Right ventricle myocardium superior (tissue), 1 donor: ENCODE data around the gene DMWD. TPM values are rescaled to one million over a fixed set of nuclear protein-coding genes. Genes with fewer than 3 reads are reported as not detected.

Experiments used
- ATAC-seq: fragments of 200-7000 bp; cut with Tn5 transposase; one replicate; pipeline ENCODE4 v1.9.1; 2020; ENCODE audit warnings: mild to moderate bottlenecking; ENCODE audit not compliant: poor library complexity
- DNase-seq: peaks from one replicate; pipeline ENCODE4 v3.0.0-alpha.2; 2020
- intact Hi-C: fragments of 100-400 bp; cut with DNase I; formaldehyde crosslinking; loops from one replicate; pipeline ENCODE4 v1.11.2; 2022
- total RNA-seq: library from RNA; stranded (reverse); fragmentation: NEBNext Ultra II Directional; extraction: Animal tissue kit (Norgen Biotek cat#: 25700); gene quantifications from one replicate; pipeline ENCODE4 v1.2.1, GENCODE V29; 2021
- donor health status: DM: no; HTN: yes; CAD: no; lungs with severe emphysema.

The DMWD gene
- total RNA-seq, 1 donor from 2014 or later, result 57.2 TPM

- ATAC-seq (no peak), DNase-seq (no peak)
- intact Hi-C loops, result no loop called here
Measured at GRCh38 chr19:45791744-45792469, 738 bp downstream of the DMWD start.

DNA sequence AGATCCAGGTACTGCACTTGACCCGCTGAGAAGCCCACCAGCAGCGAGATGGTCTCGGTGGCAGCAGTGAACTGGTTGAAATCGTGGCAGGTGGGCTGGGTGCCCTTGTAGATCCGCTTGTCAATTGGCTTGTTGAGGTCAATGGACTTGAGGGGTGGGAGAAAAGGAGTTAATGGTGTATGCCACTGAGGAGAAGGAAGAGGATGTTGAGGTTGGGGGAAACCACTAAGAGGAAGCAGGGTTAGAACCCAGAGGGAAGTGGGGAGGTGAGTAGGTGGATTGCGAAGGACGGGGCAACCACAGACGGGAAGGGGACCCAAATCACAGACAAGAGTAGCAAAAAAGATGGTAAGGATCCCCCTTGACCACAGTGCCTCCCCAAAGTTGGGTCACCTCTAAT, 1.7 kb downstream of the DMWD start:
- DNase-seq (peak; percentile 41), ATAC-seq (no peak)
- intact Hi-C loops, result no loop called here

GRCh38 chr19:45789035-45789786, 3.4 kb downstream of the DMWD start:
- DNase-seq (peak; percentile 44), ATAC-seq (peak; percentile 11)
- intact Hi-C loops, result no loop called here

DNA sequence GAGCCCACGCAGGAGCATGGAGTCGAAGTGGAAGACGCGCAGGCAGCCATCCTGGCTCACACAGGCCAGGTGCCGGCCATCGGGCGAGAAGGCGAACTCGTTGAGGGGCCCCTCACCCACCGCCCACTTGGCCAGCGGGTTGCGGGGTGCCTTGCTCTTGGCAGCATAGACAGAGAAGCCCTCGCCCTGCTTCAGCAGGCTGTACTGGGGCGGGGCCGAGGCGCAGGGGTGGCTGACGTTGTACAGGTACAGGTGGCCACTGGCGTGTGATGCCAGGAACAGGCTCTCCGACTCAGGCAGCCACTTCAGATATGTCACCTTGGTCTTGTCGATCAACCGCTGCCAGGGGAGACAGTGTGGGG, 6.1 kb downstream of the DMWD start:
- ATAC-seq (no peak), DNase-seq (no peak)
- intact Hi-C loops, result no loop called here

GRCh38 chr19:45785781-45786532, 6.7 kb downstream of the DMWD start:
- intact Hi-C loops, result no loop called here
- peak; percentile 40 for DNase-seq
- ATAC-seq, result no peak

- intact Hi-C loops, result no loop called here
- ATAC-seq, result no peak
- no peak for DNase-seq
Measured at GRCh38 chr19:45785097-45785496, 7.5 kb downstream of the DMWD start.

- intact Hi-C loops, result no loop called here
- DNase-seq (no peak), ATAC-seq (no peak)
Measured at GRCh38 chr19:45784096-45784495, 8.5 kb downstream of the DMWD start.

GRCh38 chr19:45782820-45783785, 9.5 kb downstream of the DMWD start:
- ATAC-seq (peak; percentile 74), DNase-seq (peak; percentile 89)
- intact Hi-C loops, result no loop called here

DNA sequence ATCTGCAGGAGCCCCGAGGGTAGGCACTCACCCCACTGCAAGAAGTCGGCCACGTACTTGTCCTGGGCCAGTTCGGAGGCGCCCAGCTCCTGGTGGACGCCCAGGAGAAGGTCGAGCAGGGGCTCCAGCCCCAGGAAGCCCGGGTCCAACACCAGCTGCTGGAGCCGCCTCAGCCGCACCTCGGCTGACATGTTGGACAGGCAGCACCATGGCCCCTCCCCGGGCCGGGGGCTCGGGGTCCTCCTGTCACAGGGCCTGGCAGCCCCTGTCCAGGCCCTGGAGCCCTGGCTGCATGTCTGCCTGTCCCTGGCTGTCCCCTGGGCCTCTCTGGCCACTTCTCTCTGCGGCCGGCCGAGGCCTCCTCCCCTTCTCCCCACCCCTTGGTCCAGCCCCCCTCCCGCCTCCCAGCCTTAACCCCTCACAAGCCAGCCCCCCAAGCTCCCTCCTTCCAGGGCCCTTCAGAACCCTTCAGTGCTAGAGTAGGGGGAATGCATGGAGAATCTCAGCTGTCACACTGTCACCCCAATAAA, 10.4 kb downstream of the DMWD start, which contains the start of gene DMPK:
TSS of gene DMPK (minus strand) at position 329 of the 530 bp plus-strand sequence. CDS start at position 191, 138 bp downstream.
- DNase-seq (peak; percentile 77), ATAC-seq (peak; percentile 72)
- intact Hi-C loops, result no loop called here

GRCh38 chr19:45781214-45782161, 11.2 kb downstream of the DMWD start:
- intact Hi-C loops, result no loop called here
- DNase-seq (no peak), ATAC-seq (peak; percentile 1)

GRCh38 chr19:45780448-45781213, 12.0 kb downstream of the DMWD start:
- ATAC-seq, result no peak
- no peak for DNase-seq
- intact Hi-C loops, result no loop called here

DNA sequence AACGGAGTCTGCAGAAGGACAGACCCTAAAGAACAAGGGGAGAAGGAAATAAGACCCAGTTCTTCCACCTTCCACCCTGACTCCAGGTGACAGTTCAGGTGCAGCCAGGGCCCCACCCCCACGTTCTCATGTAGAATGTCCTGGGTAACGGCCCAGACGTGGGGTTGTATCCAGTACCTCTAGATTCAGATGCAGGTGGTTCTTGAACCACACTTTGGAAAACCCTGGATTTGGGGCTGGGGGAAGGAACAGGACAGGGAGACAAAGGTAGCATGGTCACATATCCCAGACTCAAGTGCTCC, 12.5 kb downstream of the DMWD start:
- no peak for ATAC-seq
- intact Hi-C loops, result no loop called here
- no peak for DNase-seq

- peak; percentile 49 for ATAC-seq
- intact Hi-C loops, result no loop called here
Measured at GRCh38 chr19:45779231-45780145, 13.2 kb downstream of the DMWD start.

DNA sequence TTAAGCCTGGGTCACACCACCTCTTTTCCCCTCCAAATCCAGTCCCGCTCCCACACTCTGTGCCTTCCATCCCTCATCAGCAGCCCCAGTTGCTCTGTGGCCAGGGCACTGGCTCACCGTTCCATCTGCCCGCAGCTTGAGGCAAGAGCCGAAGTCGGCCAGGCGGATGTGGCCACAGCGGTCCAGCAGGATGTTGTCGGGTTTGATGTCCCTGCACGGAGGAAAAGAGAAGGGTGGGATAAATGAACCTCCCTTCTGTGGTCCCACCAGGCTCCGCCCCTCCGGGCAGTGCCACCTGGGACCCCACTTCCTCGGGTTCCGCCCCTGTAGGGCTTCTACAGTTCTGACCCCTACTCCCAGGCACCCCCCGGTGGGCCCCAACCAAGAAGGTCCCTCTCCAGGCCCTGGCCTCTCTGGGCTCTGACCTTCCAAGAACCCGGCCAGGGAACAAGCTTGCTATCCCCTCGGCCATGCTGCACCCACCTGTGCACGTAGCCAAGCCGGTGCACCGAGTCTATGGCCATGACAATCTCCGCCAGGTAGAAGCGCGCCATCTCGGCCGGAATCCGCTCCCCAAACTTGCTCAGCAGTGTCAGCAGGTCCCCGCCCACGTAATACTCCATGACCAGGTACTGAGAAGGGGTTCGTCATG, 14.5 kb downstream of the DMWD start:
- DNase-seq (no peak), ATAC-seq (no peak)
- intact Hi-C loops, result no loop called here

More at GRCh38 chr19:45779231-45780145, 13.2 kb downstream of the DMWD start:
- peak; percentile 87 for DNase-seq

GRCh38 chr19:45777395-45777961, 15.2 kb downstream of the DMWD start:
- DNase-seq (no peak), ATAC-seq (no peak)
- intact Hi-C loops, result no loop called here
